HG03378 (cell line): ENCODE data around the gene MAST2.
"Not testable (repeated sequence)": the region's sequence is repeated elsewhere in the genome, so short reads cannot be mapped to it uniquely, and the experiment has no call there.

ENCODE experiments used
- ATAC-seq: cut with Tn5 transposase; IDR thresholded peaks from one replicate; pipeline ENCODE4 v1.9.1; 2021; ENCODE audit warnings: mild to moderate bottlenecking, moderate library complexity; ENCODE audit not compliant: unreplicated experiment

The MAST2 gene

DNA sequence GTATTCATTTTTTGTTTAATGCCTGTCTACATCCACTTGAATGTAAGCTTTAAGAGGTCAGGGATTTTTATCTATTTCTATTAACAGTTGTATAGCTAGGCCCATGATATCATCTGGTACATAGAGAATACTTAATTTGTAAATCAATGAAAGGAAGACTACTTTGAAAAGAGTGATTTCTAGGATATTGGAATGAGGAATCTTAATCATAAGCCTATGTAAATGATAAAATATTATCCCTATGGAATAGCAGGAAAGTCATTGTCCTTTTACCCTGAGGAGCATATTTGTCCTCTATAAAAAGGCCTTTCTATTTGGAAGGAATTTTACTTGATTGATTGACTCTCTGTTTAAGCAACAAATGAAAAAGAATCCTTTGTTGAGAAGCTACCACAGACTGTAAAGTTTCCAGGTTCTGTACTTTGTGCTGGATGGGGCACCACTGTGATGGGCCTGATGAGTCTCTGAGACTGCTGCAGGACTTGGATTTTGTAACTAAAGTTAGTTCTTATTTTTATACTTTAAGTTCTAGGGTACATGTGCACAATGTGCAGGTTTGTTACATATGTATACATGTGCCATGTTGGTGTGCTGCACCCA lies 53.8 kb downstream of the MAST2 start:
- ATAC-seq, result no peak

DNA sequence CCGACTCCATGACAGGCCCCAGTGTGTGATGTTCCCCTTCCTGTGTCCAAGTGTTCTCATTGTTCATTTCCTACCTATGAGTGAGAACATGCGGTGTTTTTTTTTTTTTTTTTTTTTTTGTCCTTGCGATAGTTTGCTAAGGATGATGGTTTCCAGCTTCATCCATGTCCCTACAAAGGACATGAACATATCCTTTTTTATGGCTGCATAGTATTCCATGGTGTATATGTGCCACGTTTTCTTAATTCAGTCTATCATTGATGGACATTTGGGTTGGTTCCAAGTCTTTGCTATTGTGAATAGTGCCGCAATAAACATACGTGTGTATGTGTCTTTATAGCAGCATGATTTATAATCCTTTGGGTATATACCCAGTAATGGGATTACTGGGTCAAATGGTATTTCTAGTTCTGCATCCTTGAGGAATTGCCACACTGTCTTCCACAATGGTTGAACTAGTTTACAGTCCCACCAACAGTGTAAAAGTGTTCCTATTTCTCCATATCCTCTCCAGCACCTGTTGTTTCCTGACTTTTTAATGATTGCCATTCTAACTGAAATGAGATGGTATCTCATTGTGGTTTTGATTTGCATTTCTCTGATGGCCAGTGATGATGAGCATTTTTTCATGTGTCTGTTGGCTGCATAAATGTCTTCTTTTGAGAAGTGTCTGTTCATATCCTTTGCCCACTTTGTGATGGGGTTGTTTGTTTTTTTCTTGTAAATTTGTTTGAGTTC lies 54.5 kb downstream of the MAST2 start:
- ATAC-seq, result not testable (repeated sequence)

DNA sequence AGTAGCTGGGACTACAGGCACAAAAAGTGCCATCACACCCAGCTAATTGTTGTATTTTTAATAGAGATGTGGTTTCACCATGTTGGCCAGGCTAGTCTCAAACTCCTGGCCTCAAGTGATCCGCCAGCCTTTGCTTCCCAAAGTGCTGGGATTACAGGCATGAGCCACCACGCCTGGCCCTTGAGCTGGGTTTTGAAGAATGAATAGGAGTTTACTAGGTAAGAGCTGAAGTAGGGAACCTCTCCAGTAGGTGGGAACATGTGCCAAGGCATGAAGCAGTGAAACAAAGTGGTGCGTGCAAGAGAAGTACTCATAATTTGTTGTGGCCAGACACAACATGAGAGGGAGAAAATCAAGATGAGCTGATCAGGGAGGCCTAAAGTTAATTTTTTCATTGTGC lies 55.8 kb downstream of the MAST2 start:
- no peak for ATAC-seq

DNA sequence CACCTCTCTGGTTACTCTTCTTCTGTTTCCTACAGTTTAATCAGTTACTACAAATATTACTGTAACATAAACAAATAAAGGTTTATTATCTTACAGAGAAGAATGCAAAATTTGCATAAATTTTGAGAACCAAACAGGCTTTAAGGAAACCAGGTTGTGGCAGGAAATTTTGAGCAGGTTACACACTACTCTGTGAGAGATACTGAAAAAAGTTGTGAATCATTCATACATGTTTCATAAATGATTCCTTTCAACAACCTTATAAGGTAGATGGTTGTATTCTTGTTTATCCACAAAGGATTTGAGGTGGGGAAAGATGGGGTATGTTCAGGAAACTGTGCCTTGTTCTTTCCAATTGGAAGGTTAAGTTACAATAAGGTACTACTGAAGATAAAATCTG lies 58.6 kb downstream of the MAST2 start:
- no peak for ATAC-seq

DNA sequence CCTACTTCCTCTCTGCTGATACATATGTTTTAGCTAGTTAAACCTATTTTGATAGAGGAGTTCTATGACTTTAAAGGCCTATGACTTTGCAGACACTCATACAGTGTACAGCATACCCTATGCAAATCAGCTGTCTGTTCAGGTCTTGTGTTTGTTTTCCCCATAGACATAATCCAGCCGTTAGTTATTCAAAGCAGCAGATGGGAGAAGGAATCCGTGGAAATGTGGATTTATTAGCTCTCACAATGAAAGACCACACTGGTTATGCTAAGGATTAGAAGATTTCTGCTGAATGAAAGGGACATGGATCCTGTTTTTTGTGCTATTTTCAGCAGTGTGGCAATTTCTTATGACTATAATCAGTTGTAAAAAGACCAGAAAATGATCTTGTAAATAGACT lies 59.8 kb downstream of the MAST2 start:
- ATAC-seq, result no peak

DNA sequence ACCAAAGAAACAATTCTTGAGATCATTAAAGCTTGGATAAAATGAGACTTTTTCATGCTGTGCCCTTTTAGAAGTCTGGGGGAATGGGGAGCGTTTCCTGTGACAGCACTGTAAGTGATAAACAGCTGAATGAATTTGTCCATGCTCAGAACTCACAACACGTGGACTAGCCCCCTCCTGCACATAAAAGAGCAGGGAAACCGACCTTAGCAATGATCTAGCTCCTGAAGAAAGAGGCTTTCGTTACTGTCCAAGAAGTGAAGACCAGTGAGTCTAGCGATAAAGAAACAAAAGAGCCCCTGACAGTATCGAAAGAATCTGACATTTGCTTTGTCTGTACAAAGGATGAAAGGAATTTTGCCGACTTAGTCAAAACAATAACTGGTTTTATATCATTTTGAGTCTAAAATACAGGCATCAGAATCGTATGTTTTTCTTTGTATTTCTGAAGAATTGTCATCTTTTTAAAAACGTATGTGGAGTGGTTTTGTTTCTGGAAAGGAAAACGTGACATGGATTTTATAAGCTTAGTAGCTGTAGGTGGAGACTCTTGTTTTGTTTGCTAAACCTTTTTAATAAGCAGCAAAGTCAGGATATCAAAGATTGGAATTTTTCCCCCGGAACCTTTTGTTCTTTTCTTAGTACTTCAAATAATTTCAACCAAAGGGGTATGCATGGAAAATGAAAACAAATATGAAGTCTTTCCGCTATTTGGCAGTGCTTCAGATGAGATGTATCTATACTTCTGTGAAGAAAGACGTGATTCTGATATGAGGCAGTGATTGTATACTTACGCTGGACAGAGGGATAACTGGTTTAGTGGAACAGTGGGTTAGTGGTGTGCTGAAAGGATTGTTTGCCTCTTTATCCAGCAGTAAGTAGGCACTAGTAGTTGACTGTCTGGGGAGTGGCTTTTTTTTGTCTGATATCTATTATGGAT lies 61.0 kb downstream of the MAST2 start:
- no peak for ATAC-seq

DNA sequence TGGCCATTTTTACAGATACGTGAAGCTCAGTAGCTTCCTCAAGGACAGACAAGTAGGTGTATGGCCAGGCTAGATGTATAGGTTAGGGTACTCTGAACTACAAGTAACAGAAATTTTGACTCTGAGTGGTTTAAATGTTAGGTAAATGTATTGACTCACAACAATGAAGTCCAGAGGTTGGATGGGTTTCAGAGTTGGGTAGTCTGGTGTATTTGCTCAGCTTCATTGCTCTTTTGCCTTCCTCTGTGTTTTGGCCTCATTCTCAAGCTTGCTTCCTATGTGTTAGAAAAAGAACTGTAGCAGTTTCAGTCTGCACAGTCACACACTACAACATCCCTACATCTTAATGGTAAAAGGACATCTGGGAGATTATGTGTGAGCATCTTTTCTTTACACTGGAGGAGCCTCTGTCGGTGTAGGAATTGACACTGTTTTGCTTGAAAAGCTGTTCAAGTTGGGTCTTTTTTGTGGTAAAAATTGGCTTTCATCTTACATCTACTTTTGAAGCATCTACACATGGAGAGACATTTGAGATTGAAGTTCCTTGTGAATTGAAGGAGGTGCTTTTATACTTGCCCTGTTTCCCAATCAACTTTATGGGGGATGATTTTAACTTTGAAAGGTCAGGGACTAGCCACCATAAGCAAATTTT lies 64.4 kb downstream of the MAST2 start:
- ATAC-seq, result no peak

DNA sequence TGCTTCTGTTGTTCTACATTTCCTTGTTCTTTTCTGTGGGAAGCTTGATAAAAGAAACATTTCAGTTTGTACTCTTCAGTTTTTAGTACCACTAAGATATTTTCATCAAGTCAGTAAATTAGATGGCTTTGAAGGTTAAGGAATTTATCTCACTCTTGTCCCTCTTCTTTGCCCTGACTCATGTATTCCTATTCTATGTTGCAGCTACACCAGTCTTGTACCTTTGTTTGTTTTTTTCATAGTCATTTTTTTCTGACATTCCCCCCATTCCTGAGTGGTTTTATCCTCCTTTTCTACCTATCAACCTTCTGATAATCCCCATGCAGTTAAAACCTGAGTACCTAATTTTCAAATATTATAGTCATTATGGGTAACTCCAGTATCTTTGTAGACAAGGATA lies 65.4 kb downstream of the MAST2 start:
- no peak for ATAC-seq

DNA sequence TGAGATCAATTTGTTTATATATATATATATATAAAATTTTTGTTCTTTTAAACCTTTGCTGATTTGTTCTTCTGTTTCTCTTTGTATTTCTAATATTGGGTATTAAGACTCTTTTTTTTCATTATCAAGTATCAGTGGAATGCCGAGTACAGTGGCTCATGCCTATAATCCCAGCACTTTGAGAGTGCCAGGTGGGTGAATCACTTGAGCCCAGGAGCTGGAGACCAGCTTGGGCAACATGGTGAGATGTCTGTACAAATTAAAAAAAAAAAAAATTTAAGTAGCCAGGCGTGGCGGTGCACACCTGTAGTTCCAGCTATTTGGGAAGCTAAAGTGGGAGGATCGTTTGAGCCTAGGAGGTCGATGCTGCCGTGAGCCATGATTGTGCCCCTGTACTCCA lies 67.1 kb downstream of the MAST2 start:
- ATAC-seq, result no peak

DNA sequence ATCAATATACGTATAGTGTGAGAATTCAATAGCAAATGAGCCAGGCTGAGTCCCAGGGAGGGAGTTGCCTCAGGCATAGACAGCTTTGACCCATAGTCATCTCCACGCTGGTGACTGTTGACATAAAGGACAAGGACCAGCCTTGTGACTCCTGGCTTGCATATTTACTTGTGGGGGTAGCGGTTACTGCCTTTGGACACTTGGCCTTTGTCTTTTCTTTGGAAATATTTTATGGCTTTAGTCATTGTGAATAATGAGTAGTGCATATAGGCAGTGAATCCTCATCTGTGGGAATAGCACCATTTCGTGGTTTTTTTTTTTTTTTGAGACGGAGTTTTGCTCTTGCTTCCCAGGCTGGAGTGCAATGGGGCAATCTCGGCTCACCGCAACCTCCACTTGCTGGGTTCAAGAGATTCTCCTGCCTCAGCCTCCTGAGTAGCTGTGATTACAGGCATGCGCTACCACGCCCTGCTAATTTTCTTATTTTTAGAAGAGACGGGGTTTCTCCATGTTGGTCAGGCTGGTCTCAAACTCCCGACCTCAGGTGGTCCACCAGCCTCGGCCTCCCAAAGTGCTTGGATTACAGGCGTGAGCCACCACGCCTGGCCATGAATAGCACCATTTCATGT lies 68.9 kb downstream of the MAST2 start:
- ATAC-seq, result not testable (repeated sequence)

DNA sequence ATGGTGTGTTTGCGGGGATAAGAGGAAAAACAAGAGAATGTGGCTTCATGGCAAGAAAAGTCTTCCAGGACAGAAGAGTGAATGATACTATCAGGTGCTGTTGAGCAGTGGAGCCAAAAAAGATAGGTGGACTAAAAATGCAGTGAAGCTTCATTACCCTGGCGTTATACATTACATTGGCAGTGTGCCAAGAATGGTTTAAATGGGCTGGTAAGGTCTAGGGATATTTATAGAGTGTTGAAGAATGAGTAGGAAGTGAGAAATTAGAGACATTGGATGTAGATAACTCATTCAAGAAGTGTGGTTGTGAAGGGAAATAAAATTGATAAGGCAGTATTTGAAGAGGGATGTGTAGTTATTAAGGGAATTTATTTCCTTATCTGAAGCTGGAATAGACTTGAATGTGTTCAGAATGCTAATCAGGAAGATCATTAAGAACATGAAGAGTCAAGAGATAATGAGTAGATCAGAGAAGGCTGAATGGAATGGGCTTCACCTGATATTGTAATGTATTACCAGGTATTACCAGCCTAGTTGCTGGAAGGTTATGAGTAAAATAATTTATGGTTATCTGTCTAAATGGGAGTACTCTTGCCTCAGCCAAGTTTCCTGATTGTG lies 72.7 kb downstream of the MAST2 start:
- ATAC-seq, result no peak

DNA sequence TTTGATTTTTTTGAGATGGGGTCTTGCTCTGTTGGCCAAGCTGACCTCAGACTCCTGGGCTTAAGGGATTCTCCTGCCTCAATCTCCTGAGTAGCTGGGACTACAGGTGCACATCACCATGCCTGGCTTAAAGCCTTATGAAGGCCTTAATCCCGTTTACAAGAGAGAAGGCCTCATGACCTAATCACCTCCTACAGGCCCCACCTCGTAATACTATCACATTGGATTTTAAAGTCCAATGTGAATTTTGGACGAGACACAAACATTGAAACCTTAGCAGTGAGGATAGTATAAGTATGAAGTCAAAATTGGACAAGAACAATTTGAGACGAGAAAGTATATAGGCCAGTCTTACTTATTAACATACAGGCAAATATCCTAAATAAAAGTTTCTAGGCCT lies 73.9 kb downstream of the MAST2 start:
- ATAC-seq, result no peak

DNA sequence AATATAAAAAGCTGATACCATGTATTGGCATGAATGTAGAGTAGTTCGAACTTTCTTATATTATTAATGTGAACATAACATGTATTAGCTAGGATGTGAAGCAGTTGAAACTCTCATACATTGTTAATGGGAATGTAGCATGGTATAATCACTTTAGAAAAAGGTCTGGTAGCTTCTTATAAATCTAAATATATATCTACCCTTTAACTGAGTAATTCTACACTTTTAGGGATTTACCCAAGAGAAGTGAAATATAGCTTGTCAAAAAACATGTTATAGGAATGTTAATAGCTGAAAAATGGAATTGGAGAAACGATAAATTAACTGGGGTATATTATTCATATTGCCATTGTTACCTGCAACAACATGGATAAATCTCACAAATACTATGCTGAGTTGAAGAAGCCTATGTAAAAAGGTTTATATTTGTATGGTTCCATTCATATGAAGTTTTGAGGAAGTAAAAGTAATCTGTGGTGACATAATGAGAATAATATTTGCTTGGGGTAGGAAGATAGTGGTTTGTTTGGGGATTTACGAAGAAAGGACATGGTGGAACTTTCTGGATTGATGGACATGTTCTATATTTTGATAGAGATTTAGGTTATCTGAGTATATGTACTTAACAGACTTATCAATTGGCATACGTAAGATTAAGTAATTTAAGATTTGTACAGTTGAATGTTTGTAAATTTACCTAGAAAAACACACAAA lies 76.6 kb downstream of the MAST2 start:
- no peak for ATAC-seq

DNA sequence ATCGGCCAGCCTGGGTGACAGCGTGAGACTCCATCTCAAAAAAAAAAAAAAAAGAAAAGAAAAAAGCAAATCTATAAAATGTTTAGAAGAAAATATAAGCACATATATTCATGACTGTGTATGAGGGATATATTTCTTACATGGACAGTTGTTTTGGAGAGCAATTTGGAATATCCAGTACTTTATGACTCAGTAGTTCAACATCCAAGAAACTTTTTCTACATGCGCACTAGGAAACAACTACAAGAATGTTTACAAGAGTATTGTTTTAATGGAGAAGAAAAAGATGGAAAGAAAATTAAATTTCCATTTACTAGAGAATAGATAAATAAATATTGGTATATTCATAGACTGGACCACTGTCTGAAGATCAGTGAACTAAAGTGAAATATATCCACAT lies 77.5 kb downstream of the MAST2 start:
- no peak for ATAC-seq

DNA sequence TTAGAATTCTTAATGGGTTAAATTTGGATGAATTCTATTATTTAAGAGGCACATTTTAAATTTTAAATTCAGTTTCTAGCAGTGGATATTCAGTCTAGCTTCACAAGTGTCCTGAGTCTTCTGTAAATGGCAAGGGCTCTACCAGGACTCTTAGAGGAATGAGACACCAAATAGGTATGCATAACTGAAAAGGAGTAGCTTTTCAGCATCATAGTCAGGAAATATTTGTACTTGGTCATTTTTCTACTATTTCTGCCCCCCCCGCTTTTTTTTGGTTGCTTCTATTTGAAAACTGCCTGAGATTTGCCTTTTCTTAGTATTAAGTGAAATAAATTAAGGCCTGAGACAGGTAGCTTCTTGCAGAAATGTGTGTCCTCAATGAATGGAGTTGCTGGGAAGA lies 80.2 kb downstream of the MAST2 start:
- no peak for ATAC-seq

DNA sequence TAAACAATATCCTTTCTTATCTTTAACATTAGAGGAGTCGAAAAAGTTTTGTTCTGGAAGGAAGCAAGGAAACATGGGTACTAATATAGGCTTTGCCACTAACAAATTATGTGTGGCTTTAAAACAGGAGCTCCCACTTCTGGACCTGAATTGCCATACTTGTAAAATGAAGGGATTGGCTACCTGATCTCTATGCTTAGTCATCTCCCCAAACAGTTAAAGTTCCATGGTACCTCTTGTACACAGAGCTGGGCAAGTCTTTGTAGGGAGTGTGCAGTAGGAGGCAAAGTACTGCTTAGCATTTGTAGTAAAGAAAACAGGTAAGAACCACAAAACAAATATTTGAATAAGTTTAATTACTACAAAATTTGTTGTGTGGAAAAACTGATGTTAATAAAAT lies 81.3 kb downstream of the MAST2 start:
- ATAC-seq, result no peak

DNA sequence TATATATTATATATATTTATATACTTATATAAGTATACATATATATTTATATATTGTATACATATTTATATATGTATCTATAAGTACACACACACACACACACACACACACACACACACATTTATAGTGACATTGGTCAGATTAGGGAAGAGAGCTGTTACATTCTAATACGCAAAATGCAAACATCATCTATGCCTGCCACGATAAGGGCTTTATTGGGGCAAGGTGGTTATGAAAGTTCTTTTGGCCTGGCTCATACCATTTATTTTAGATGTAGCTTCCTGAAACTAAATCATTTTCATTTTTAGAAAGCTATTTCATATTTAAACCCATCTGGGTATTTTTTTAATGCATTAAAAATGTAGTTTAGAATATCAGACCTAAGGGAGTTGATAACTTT lies 82.8 kb downstream of the MAST2 start:
- no peak for ATAC-seq

DNA sequence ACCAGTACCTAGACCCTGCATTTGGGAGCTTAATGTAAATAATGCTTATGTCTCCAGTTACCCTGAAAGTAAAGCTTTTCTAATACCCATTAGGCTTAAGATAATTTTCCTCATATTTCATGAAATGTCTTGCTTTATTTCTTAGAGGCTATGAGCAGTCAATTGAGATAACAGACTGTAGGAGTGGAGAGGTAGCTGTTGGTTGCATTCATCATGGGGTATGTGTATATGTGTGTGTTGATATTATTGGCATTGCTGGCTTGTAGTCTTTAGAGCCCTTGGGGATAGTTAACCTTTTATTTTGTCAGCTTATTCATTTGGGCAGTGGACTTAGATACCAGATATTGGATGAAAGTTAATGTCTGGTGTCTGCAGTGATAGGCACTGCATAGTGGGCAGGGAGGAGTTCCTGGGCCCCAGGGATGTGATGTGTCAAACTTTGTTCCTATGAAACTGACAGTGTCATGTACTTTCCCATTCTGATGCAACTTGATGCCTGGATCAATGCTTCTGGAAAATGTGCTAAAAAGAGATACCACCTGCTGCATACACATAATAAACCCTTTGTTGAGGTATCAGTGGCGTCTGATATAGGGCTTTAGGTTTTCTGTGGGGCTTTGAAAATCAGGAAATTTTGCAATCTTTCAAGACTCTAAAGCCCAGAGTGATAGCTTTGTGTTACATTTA lies 83.9 kb downstream of the MAST2 start:
- ATAC-seq, result no peak

DNA sequence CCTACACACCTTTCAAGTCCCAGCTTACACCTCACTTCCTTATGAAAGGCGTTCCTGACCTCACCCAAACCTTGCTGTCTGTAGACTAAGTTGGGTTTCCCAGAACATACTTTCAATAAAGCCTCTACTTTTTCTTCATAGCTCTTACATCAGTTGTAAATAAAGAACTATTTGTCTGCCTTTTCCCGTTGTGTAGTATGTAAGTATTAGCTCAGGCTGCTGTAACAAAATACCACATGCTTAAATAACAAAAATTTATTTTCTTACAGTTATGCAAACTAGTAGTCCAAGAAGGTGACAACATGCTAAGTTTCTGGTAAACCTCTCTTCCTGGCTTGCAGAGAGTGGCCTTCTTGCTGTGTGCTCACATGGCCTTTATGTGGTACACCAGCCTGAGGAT lies 86.7 kb downstream of the MAST2 start:
- ATAC-seq, result no peak
